ENCODE measurements around the gene TMPRSS4.

GRCh38 chr11:118149493-118149892, 72.6 kb downstream of the TMPRSS4 start:
- TF ChIP-seq RXRA (IDR thresholded peaks at IDR 0.05) = no peak
- no peak for TF ChIP-seq YY1 (IDR thresholded peaks at IDR 0.05)
- TF ChIP-seq CTCF (IDR thresholded peaks at IDR 0.05; ENCODE audit: low read depth, low read length, missing input control) = no peak
